Esophagus (tissue), 2 donors: ENCODE results near the gene FBXO33. TPM values are rescaled to one million over a fixed set of nuclear protein-coding genes. Genes with fewer than 3 reads are reported as not detected.

Experiments used
- polyA plus RNA-seq, 2 donors: library from polyadenylated mRNA; stranded (reverse); fragments of 200-250 nt; gene quantifications; one replicate each; pipeline ENCODE4 v1.2.3, GENCODE V29; 2013
- donor health status: healthy with polysubstance abuse.
- donor health status: Bipolar disorder and iron deficiency.

The FBXO33 gene
- polyA plus RNA-seq, 2 donors = 2.6 to 3.6 TPM

Other genes starting within 250 kb of the FBXO33 start
- gene MIA2, start 198.5 kb downstream of the FBXO33 start, polyA plus RNA-seq = 10 to 100 TPM; 26.2 to 32.1 TPM